ENCODE measurements around the gene MOB3B.

The MOB3B gene

DNA sequence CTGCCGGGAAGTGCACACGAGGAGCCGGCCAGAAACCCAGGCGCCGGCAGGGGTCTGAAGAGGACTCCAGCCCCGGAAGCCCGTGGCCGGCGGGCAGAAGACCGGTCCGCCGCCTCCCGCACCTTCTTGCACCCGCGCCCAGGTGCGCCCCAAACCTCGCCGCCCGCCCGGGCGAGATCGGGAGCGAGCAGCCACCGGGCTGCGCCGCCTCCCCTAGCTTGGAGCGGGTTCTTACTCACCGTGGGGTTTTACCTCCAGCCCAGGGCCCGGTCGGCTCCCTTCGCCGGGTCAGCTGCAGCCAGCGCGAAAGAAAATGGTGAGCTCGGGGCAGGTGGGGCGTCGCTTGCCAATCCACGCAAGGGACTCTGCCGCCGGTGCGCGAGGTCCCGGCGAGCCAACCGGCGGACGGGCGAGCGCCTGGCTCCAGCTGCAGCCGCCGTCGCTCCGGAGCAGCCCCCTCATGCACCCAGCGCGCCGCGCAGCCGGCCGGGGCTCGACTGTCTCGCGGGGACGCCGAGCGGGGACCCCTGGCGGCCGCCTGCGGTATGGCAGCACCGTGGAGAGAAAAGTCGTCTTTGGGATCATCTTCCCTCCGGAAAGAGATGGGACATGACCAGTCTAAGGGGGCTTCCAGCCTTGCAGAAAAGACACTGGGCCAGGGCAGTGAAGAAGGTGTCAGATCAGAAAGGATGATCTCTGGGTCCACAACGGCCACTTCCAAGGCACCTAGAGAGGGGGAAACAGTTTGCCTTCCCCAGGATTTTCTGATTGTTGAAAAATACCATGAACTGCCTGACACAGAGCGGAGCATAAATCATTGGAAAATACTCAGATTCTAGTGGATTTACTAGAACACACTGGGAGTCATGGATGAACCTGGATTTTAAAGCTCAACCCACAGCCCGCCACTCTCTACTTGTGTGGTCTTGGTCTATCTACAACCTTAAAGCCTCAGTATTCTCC is at the start of gene MOB3B:
Gene MOB3B, minus strand, starts transcription at position 499 of the 963 bp plus-strand sequence. CDS start 74,264 bp downstream, outside the sequence.
- peak; percentile 93 for DNase-seq (ENCODE audit: low spot score)
- peak; percentile 71 for FAIRE-seq

DNA sequence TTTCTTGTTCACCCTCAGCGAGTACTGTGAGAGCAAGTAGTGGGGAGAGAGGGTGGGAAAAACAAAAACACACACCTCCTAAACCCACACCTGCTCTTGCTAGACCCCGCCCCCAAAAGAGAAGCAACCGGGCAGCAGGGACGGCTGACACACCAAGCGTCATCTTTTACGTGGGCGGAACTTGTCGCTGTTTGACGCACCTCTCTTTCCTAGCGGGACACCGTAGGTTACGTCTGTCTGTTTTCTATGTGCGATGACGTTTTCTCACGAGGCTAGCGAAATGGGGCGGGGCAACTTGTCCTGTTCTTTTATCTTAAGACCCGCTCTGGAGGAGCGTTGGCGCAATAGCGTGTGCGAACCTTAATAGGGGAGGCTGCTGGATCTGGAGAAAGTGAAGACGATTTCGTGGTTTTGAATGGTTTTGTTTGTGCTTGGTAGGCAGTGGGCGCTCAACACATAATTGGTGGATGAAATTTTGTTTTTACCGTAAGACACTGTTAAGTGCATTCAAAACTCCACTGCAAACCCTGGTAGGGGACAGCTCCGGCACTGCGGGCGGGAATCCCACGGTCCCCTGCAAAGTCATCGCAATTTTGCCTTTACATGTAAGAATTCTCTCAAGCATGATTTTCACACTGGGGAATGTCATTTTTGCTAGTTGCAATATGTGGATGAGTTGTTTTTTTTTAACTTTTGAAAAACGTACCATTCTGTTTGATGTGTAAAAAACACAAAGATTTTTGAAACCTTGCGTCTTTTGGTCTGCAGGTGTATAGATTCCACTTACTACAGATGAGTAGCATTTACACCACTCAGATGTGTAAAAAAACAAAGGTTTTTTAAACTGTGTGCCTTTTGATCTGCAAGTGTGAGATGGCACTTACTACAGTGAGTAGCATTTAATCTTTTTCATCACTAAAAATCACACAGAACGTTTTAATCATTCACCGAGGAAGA is 44.3 kb upstream of the MOB3B start:
- DNase-seq (ENCODE audit: low spot score) (peak; percentile 99), FAIRE-seq (peak; percentile 100)

DNA sequence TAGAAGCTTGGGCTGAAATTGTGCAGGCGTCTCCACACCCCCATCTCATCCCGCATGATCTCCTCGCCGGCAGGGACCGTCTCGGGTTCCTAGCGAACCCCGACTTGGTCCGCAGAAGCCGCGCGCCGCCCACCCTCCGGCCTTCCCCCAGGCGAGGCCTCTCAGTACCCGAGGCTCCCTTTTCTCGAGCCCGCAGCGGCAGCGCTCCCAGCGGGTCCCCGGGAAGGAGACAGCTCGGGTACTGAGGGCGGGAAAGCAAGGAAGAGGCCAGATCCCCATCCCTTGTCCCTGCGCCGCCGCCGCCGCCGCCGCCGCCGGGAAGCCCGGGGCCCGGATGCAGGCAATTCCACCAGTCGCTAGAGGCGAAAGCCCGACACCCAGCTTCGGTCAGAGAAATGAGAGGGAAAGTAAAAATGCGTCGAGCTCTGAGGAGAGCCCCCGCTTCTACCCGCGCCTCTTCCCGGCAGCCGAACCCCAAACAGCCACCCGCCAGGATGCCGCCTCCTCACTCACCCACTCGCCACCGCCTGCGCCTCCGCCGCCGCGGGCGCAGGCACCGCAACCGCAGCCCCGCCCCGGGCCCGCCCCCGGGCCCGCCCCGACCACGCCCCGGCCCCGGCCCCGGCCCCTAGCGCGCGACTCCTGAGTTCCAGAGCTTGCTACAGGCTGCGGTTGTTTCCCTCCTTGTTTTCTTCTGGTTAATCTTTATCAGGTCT is 43.5 kb upstream of the MOB3B start, which contains the start of gene C9orf72:
Gene C9orf72, minus strand, starts transcription at position 564 of the 716 bp plus-strand sequence. CDS start 6,361 bp downstream, outside the sequence.
- DNase-seq (ENCODE audit: low spot score), result peak; percentile 98
- FAIRE-seq, result no peak

DNA sequence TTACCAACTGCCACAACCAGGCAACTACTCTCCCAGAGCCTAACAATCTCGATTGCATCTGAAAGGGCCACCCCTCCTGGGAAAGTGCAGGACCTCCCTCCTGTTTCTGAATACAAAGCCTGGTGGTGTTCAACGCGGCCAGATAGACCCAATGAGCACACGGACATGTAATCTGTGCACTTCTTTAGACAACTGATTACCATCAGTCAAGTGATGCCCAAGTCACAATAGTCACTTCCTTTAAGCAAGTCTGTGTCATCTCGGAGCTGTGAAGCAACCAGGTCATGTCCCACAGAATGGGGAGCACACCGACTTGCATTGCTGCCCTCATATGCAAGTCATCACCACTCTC is 42.9 kb upstream of the MOB3B start:
- FAIRE-seq, result peak; percentile 90
- peak; percentile 60 for DNase-seq (ENCODE audit: low spot score)

DNA sequence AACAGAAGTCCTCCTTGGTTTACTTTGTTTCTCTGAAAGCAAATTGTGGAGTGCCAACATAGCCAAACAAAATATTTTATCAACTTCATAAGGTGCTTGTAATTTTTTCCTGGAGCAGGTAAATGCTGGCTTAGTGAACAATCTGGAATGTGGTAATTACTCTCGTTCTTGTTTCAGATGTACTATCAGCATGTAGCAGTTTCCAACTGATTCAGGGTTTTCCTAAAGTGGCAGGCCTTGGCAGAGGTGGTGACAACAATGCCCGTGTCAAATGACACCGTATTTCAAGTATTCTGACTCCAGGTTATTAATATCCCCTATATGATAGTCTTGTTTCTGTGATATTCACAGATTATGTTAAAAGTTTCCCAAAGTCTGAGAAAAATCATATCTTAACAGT is 42.4 kb upstream of the MOB3B start:
- DNase-seq (ENCODE audit: low spot score) (no peak), FAIRE-seq (no peak)

DNA sequence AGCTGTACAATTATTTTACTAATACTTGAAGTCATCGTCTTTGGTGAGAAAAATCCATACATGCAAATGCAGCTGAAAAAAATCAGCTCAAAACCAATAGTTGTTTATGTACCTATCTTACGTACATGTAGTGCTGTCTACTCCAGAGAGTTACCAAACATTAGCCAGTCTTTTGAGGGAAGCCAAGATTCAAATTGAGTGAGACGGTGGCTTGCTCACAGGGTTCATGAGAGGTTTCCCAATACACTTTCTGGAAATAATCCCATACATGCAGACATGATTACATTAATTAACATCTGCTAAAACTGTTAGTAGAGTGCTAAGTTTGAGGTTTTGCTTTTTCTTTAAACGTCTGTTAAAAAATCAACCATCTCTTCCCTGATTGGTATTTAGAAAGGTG is 41.4 kb upstream of the MOB3B start:
- DNase-seq (ENCODE audit: low spot score), result no peak
- no peak for FAIRE-seq

DNA sequence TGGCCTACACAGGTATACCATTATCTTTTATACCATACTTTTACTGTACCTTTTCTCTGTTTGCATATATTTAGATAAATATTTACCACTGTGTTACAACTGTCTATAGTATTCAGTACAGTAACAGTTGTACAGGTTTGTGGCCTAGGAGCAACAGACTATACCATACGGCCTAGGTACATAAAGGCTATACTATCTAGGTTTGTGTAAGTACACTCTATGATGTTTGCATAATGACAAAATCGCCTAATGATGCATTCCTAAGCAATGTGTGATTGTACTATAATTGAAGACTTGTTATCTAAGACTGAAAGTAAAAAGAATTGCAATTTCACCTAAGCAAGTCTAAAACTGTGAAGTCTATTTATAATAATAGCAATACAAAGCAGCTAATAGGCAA is 39.8 kb upstream of the MOB3B start:
- DNase-seq (ENCODE audit: low spot score) (no peak), FAIRE-seq (no peak)

DNA sequence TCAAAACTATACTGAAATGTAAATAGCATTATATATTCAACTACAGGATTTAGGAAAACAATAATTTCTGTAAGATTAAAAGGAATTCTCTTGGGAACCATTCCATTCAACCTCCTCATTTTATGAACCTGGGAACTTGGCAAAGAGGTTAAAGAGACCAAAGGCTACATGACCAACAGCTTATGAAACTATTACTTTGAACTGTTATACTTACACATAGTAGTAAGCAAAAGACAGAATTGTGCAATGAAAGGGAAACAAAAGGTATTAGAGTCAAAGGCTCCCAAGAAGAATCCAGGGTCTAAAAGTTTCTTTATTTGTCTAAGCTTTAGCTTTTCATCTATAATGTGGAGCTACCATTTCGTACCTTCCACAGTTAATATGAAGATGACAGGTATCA is 36.5 kb upstream of the MOB3B start:
- DNase-seq (ENCODE audit: low spot score) (no peak), FAIRE-seq (no peak)

DNA sequence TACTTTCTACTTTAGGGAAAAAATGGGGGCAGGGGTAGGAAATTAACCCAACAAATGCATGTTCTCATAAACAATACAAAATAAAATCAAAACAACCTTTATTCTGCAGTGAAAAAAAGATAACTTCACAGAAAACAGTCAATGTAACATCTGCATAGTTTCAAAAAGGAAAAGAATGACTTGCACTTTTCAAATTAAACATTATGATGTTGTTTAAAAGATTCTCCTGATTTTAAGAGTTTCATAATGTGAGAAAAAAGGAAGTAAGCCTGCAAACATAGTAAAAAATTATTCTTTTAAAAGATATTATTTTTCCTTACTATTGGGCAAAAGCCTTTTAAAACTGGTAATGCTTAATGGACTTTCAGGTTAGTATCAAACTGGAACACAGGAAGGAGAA is 36.1 kb upstream of the MOB3B start:
- FAIRE-seq, result no peak
- no peak for DNase-seq (ENCODE audit: low spot score)

DNA sequence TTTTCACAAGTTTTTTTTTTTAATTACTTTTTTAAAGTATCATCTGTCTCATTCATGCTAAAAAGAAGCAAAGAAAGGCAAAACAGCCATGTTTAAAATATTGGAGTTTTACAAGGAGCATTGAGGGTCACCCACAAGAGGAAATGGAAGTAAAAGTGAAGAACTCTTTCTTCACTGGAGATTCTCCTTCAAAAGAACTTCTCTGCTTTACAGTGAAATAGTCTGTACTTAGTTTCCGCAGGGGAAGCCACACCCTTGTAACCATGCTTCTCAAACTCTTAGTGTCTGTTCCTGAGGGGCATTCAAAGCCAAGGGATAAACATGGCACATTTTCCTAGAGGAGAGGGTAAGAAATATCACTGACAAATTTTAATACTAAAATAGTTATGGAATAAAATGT is 35.1 kb upstream of the MOB3B start:
- FAIRE-seq, result no peak

DNA sequence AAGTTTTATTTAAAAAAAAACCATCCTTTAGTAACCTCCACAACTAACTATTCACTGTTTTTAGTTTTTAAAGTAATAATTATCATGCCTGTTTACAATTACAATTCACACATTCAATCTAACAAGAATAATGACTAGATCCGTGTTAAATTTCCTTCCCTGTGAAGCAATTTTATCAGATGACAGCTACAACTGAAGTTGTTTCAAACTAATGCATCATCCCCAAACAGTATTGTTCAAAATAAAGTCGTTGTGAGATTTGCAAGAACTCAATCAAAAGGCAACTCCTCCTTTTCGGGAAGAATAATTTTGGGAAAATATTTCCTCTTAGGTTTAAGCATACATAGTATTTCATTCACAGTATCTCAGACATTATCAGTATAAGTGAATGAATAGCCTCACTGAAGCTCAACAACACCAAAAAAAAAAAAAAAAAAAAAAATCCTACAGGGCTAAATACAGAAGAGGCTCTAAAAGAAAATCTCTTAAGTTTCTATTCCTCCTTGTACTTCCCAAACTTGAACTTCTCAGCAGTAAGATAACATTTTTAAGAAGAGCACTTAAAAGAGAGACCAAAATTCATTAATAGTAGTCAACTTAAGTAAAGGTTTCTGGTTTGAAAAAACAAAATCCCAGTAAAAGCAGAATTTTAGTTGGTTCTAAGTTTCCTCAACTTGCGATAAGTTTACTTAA is 34.3 kb upstream of the MOB3B start:
- FAIRE-seq (no peak), DNase-seq (ENCODE audit: low spot score) (no peak)

More for the DNA sequence above, 35.1 kb upstream of the MOB3B start:
- no peak for DNase-seq (ENCODE audit: low spot score)

DNA sequence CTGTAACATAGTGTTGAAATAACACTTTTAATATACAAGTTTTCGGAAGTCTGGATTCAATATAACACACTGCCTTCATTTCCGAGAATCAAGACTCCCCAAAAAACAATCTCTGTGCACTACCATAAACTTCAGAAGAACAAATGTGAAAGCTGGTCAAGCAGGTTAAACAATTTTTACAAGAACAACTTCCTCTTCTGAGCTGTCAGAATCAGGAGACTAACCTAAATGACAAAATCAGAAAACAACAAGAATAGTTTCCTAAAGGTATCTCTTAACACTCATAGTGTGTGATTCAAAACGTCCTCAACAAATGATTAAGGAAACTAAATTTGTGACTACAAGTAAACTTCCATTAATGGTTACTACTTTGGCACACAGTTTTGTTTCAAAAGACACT is 32.1 kb upstream of the MOB3B start:
- DNase-seq (ENCODE audit: low spot score) (no peak), FAIRE-seq (no peak)

DNA sequence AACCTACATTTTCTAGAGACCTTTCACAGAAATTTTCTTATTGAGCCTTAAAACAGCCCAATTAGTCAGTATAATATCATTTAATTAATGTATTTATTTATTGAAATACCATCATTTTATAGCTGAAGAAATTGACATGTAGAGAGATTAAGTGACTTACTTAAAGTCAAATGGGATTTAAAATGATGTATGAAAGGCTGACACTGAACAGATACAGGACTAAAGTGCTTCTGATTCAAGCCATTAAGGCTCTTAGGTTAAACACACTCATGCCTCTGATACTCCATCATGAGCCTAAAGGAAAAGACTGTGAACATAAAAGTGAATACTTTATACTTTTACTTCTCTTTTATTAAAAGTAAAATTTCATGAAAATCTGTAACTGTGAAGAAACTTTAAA is 30.8 kb upstream of the MOB3B start:
- DNase-seq (ENCODE audit: low spot score) (no peak), FAIRE-seq (no peak)

DNA sequence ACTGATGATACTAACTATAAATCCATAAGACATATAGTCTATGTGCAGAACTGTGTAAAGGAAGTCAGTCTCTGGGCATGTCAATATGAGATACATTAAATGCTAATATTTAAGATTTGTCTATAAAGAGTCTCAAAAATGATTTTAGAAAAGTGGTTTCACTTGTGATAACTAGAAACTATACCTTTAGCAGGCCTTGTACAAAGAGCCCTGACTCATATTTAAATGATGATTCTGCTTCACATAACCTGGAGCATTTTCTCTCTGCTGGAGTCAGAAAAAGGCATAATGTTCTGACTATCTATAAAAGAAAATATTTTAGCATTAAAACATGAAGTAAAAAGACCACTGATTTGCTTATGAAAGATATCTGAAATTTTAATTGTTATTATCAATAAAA is 28.7 kb upstream of the MOB3B start:
- FAIRE-seq (no peak), DNase-seq (ENCODE audit: low spot score) (no peak)

DNA sequence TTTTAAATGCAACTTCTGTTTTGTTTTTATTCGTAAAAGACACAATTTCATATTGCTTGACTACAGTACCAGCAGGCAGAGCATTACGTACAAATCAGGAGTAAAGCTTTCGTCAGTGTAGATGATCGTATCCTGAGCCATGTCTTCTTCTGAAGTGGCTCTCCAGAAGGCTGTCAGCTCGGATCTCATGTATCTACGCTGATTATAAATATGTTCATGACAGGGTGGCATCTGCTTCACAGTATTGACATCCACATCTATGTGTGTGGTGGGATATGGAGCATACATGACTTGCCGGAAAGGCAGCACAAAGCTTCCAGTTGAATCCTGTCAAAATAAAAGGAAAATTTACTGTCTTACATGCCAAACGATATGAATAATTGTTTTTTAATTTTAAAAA is 26.9 kb upstream of the MOB3B start:
- FAIRE-seq (peak; percentile 73), DNase-seq (ENCODE audit: low spot score) (no peak)

DNA sequence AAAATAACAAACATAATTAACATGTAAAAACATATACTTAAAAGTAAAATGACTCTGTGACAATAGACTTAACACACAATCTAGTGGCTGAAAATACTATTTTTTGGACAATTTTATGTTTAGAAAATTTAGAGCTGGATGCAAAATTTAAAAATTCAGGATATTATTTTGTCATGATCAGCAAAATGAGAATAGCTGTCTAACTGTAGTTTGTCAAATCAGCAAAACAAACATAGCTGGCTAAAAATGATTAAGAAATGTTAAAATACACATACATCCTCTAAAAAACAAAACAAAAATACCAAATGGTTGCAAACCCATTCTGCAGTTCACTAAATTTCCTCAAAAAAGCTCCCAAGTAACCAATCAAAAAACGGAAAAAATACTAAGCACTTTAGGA is 25.1 kb upstream of the MOB3B start:
- FAIRE-seq (no peak), DNase-seq (ENCODE audit: low spot score) (no peak)

DNA sequence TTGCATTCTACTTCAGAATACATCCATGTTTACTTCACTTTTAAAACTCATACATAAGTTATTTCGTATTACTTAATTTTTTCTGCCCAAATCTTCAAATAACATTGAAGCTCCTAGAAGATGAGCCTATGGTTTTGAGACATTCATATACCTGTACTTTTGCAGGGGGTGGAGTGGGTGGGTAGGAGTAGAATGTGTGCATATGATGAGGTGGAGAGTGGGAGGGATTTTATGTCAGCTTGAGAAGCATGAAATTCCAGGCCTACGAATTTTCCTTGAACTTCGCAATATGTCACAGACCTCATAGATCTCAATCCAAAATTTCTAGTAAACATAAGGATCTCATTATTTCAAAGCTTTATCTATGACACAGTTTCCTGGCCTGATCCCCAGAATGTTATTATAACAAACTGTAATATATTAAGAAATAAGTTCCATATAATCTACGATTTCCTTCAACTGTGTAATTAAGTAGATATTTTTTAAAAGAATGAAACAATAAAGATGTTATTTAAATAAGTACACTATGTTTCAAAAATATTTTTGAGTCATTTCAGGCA is 19.7 kb upstream of the MOB3B start:
- no peak for DNase-seq (ENCODE audit: low spot score)
- FAIRE-seq, result no peak

DNA sequence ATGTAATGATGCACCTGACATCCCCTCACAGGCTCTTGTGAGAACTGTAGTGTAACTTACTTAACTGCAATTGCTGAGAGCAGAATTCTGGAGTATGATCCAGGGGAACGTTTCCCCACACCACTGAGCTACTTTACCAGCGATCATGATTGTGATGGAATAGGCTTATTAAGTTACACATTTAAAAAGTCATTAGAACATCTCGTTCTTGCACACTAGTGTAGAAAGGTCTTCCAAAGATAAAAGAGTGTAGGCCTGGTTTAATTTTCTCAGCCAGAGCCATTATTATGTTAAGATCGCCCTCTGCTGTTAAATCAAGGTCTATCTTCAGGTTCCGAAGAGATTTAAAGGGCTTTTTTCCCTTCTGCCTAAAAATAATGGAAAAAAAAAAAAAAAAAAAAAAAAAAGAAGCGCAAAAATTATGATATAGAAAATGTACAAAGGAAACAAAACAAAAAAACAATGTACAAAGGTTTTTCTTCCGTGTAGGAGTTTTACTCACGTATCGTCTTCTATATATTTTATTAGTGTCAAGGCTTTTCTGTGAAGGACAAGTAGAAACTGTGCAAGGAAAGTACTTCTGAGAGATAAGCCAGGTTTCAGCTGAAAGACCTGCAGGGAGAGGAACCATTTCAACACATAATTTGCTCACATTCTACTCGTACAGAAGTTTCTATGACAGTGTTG is 18.6 kb upstream of the MOB3B start:
- FAIRE-seq (peak; percentile 13), DNase-seq (ENCODE audit: low spot score) (peak; percentile 44)

DNA sequence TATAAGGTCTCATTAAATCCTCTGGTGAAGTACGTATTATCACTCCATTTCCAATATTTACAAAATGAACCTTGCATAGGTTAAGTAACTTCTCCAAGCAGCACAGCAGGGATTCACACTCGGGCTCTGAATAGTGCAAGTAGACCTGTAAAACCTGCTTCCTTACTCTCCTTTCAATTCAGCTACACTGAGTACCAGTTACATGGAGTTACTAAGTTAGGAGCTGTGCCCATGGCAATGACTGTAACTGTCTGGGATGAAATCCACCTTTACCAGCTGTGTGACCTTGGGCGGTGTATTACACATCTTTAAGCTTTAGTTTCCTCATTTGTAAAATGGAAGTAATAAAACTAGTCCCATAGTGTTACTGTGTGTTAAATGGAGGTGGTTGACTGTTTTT is 15.9 kb upstream of the MOB3B start:
- no peak for DNase-seq (ENCODE audit: low spot score)
- no peak for FAIRE-seq

DNA sequence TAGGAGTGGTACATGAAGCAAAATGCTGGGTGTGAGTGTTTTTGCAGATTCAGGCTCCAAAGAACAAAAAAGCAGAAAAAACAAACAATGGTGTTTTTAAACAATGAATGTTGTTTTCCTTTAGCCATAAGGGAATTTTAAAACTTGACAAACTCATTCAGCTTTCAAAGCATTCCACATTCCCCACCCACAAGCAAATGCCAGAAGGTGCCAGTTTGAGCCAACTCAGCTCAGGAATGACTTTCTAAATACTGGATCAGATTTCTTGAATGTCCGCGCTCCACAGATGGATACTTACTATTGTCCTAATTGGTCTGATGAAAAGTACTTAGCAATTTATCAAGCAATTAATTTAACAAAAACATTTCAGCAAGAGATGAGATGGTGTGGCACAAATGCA is 12.9 kb upstream of the MOB3B start:
- DNase-seq (ENCODE audit: low spot score) (no peak), FAIRE-seq (no peak)
